Astrocyte (in vitro differentiated cells and primary cell): ENCODE data around the gene SNAP25. TPM values are rescaled to one million over a fixed set of nuclear protein-coding genes. Genes with fewer than 3 reads are reported as not detected.
A peak's percentile ranks its signal among the peaks of the same experiment; 100 is the strongest.

Experiments
- DNase-seq: peaks from one replicate; pipeline ENCODE4 v3.0.0-alpha.2; 2010; ENCODE audit warnings: low read depth
- FAIRE-seq: peaks from 2 replicates; lab custom pipeline; 2011; peaks lifted over from hg19 to GRCh38; lab: Jason Lieb, UNC
- H2AFZ ChIP-seq: 2 replicates; pipeline ENCODE4 v1.6.0; 2012; ENCODE audit warnings: low read depth, low read length, inconsistent platforms
- H3K27ac ChIP-seq: 2 replicates; pipeline ENCODE4 v1.5.1; 2011; ENCODE audit warnings: low read depth, low read length, inconsistent platforms
- H3K27me3 ChIP-seq: 2 replicates; pipeline ENCODE4 v1.6.0; 2011; ENCODE audit warnings: low read length, inconsistent platforms; ENCODE audit not compliant: insufficient read depth
- H3K36me3 ChIP-seq: 2 replicates; pipeline ENCODE4 v1.5.1; 2011; ENCODE audit warnings: low read length, inconsistent platforms; ENCODE audit not compliant: insufficient read depth
- H3K4me1 ChIP-seq: 2 replicates; pipeline ENCODE4 v1.5.1; 2011; ENCODE audit warnings: low read length, inconsistent platforms; ENCODE audit not compliant: insufficient read depth
- H3K4me2 ChIP-seq: 2 replicates; pipeline ENCODE4 v1.6.0; 2012; ENCODE audit warnings: low read length, inconsistent platforms
- H3K4me3 ChIP-seq: 2 replicates; pipeline ENCODE4 v1.5.1; 2011; ENCODE audit warnings: low read depth, mild to moderate bottlenecking, low read length, inconsistent platforms; ENCODE audit not compliant: insufficient read depth
- H3K79me2 ChIP-seq: 2 replicates; pipeline ENCODE4 v1.6.0; 2012; ENCODE audit warnings: mild to moderate bottlenecking, low read length, inconsistent platforms; ENCODE audit not compliant: insufficient read depth
- H3K9ac ChIP-seq: 2 replicates; pipeline ENCODE4 v1.6.0; 2012; ENCODE audit warnings: mild to moderate bottlenecking, low read length, inconsistent platforms
- H3K9me3 ChIP-seq: 2 replicates; pipeline ENCODE4 v1.5.1; 2012; ENCODE audit warnings: low read depth, mild to moderate bottlenecking, low read length, inconsistent platforms; ENCODE audit not compliant: insufficient read depth
- H4K20me1 ChIP-seq: 2 replicates; pipeline ENCODE4 v1.6.0; 2012; ENCODE audit warnings: low read length, inconsistent platforms; ENCODE audit not compliant: insufficient read depth
- H3K27ac Mint-ChIP-seq: one replicate; pipeline ENCODE4 v1.8.0; 2021; ENCODE audit warnings: mild to moderate bottlenecking, mixed read lengths; ENCODE audit not compliant: unreplicated experiment
- H3K27me3 Mint-ChIP-seq: one replicate; pipeline ENCODE4 v1.8.0; 2021; ENCODE audit warnings: low read depth, mixed read lengths; ENCODE audit not compliant: unreplicated experiment
- H3K36me3 Mint-ChIP-seq: one replicate; pipeline ENCODE4 v1.8.0; 2021; ENCODE audit warnings: low read depth, mixed read lengths; ENCODE audit not compliant: unreplicated experiment
- H3K4me1 Mint-ChIP-seq: one replicate; pipeline ENCODE4 v1.8.0; 2021; ENCODE audit warnings: low read depth, mixed read lengths; ENCODE audit not compliant: unreplicated experiment
- H3K4me3 Mint-ChIP-seq: one replicate; pipeline ENCODE4 v1.8.0; 2021; ENCODE audit warnings: mild to moderate bottlenecking, moderate library complexity, mixed read lengths; ENCODE audit not compliant: unreplicated experiment
- H3K9me3 Mint-ChIP-seq: one replicate; pipeline ENCODE4 v1.8.0; 2021; ENCODE audit warnings: mild to moderate bottlenecking, mixed read lengths; ENCODE audit not compliant: unreplicated experiment
- CTCF ChIP-seq: IDR thresholded peaks from 2 replicates; pipeline ENCODE4 v1.5.1; 2011; ENCODE audit warnings: low read depth, mild to moderate bottlenecking, inconsistent platforms, low read length, moderate library complexity; ENCODE audit not compliant: insufficient read depth
- EZH2 ChIP-seq: IDR thresholded peaks from 2 replicates; pipeline ENCODE4 v1.6.1; 2012; ENCODE audit warnings: mild to moderate bottlenecking, low read length, inconsistent platforms; ENCODE audit not compliant: insufficient read depth
- total RNA-seq: library from RNA; stranded (reverse); gene quantifications from 2 replicates; pipeline ENCODE4 v1.2.1, GENCODE V29; 2021

The SNAP25 gene
- total RNA-seq, 1 donor from 2014 or later = 3.9 TPM

GRCh38 chr20:10307359-10307735 lies 88.7 kb downstream of the SNAP25 start:
- Mint-ChIP-seq H3K4me1 (peaks cover 36% of the 10 kb centered on the region), H3K4me3 (no peak overlapping the region), H3K27me3 (no peaks in the 10 kb centered on the region), H3K36me3 (no peaks in the 10 kb centered on the region), H3K27ac (peak overlapping the region; percentile 75), H3K9me3 (no peaks in the 10 kb centered on the region)
- H3K4me1 ChIP-seq = peaks cover 45% of the 10 kb centered on the region
- H3K9ac ChIP-seq = peak overlapping the region; percentile 42
- peak overlapping the region; percentile 81 for H3K27ac ChIP-seq
- peak; percentile 67 for DNase-seq
- H3K4me3 ChIP-seq = peak overlapping the region; percentile 15
- no peaks in the 10 kb centered on the region for H4K20me1 ChIP-seq
- H3K4me2 ChIP-seq = peak overlapping the region; percentile 54
- H3K27me3 ChIP-seq = no peaks in the 10 kb centered on the region
- H2AFZ ChIP-seq = no peak overlapping the region
- no peaks in the 10 kb centered on the region for H3K9me3 ChIP-seq
- TF ChIP-seq EZH2 (no peak), CTCF (no peak)
- H3K36me3 ChIP-seq = no peaks in the 10 kb centered on the region
- FAIRE-seq = no peak
- H3K79me2 ChIP-seq = no peaks in the 10 kb centered on the region

- no peaks in the 10 kb centered on the region for H3K36me3 ChIP-seq
- no peaks in the 10 kb centered on the region for H3K36me3 Mint-ChIP-seq
- FAIRE-seq (peak; percentile 60), DNase-seq (no peak)
- peak overlapping the region; percentile 28 for H3K27ac Mint-ChIP-seq
- H3K4me1 ChIP-seq = peaks cover 50% of the 10 kb centered on the region
- no peaks in the 10 kb centered on the region for H3K9me3 Mint-ChIP-seq
- H3K4me3 ChIP-seq = no peak overlapping the region
- H3K27me3 ChIP-seq = no peaks in the 10 kb centered on the region
- H3K27ac ChIP-seq = peak overlapping the region; percentile 80
- H3K9me3 ChIP-seq = no peaks in the 10 kb centered on the region
- peaks cover 38% of the 10 kb centered on the region for H3K4me1 Mint-ChIP-seq
- H3K4me2 ChIP-seq = peak overlapping the region; percentile 70
- H3K9ac ChIP-seq = peak overlapping the region; percentile 68
- H3K79me2 ChIP-seq = no peaks in the 10 kb centered on the region
- no peaks in the 10 kb centered on the region for H3K27me3 Mint-ChIP-seq
- no peaks in the 10 kb centered on the region for H4K20me1 ChIP-seq
- no peak overlapping the region for H3K4me3 Mint-ChIP-seq
- TF ChIP-seq CTCF (no peak), EZH2 (no peak)
- no peak overlapping the region for H2AFZ ChIP-seq
Observed at GRCh38 chr20:10308652-10309051, 90.0 kb downstream of the SNAP25 start.

GRCh38 chr20:10309326-10309725 lies 90.7 kb downstream of the SNAP25 start:
- H3K27me3 Mint-ChIP-seq = no peaks in the 10 kb centered on the region
- H3K4me2 ChIP-seq = peak overlapping the region; percentile 70
- peaks cover 57% of the 10 kb centered on the region for H3K4me1 ChIP-seq
- H3K4me3 Mint-ChIP-seq = peak overlapping the region; percentile 1
- no peaks in the 10 kb centered on the region for H4K20me1 ChIP-seq
- peak; percentile 92 for FAIRE-seq
- peak; percentile 99 for DNase-seq
- H3K36me3 ChIP-seq = no peaks in the 10 kb centered on the region
- H3K79me2 ChIP-seq = no peaks in the 10 kb centered on the region
- no peaks in the 10 kb centered on the region for H3K9me3 ChIP-seq
- TF ChIP-seq CTCF = no peak
- no peak for TF ChIP-seq EZH2
- H3K36me3 Mint-ChIP-seq = no peaks in the 10 kb centered on the region
- H3K27ac Mint-ChIP-seq = peak overlapping the region; percentile 76
- H2AFZ ChIP-seq = no peak overlapping the region
- peaks cover 43% of the 10 kb centered on the region for H3K4me1 Mint-ChIP-seq
- H3K9ac ChIP-seq = peak overlapping the region; percentile 68
- H3K4me3 ChIP-seq = no peak overlapping the region
- no peaks in the 10 kb centered on the region for H3K27me3 ChIP-seq
- peak overlapping the region; percentile 80 for H3K27ac ChIP-seq
- H3K9me3 Mint-ChIP-seq = no peaks in the 10 kb centered on the region
